ENCODE data around the gene FILIP1. TPM values are rescaled to one million over a fixed set of nuclear protein-coding genes. Genes with fewer than 3 reads are reported as not detected.

FILIP1 gene
- total RNA-seq (0.33 and 0.77 TPM in 2 replicates), polyA plus RNA-seq (0.76 and 2.3 TPM in 2 replicates), polyA minus RNA-seq (ENCODE audit: low replicate concordance) (0.33 and 1.0 TPM in 2 replicates)
- 0.62 and 2.3 TPM in 2 replicates for polyA plus RNA-seq (2012)

- Histone ChIP-seq H3K27me3 (ENCODE audit: control insufficient read depth, insufficient read depth, low read length) (no peaks in the 10 kb centered on the region), H3K4me3 (replicated peaks in 1 of 4; ENCODE audit: control extremely low read depth in 1 of 4, insufficient read depth in 1 of 4, low read depth in 3 of 4, low read length in 4 of 4) (peak within 1 kb of the TSS; percentile 33 to 63 (median 41)), H3K4me2 (ENCODE audit: extremely low read depth, insufficient read depth, low read length) (peak within 1 kb of the TSS; percentile 88), H3K79me2 (ENCODE audit: control insufficient read depth, insufficient read depth, low read length) (no peaks in the 10 kb centered on the region), H3K36me3 (ENCODE audit: control insufficient read depth, insufficient read depth, low read length) (no peaks in the 10 kb centered on the region), H3K9me3 (ENCODE audit: control insufficient read depth, insufficient read depth, low read depth, low read length) (no peaks in the 10 kb centered on the region), H3K27ac (ENCODE audit: insufficient read depth, low read length) (peak within 1 kb of the TSS; percentile 35), H3K4me1 (ENCODE audit: control insufficient read depth, extremely low read depth, insufficient read depth, low read length) (peaks cover 2% of the 10 kb centered on the region), H2AFZ (ENCODE audit: low read length) (peak within 1 kb of the TSS; percentile 63), H3K9ac (ENCODE audit: insufficient read depth, low read length) (peak within 1 kb of the TSS; percentile 35), H4K20me1 (ENCODE audit: control insufficient read depth, extremely low read depth, insufficient read depth, low read length) (no peaks in the 10 kb centered on the region)
- peak in 1 of 2 donors; percentile 60 for DNase-seq (ENCODE audit: low read depth in 2 of 2)
- TF ChIP-seq CTCF (conservative IDR thresholded peaks at IDR 0.05 in 1 of 2, IDR thresholded peaks at IDR 0.05 in 1 of 2; ENCODE audit: low read depth in 1 of 2, low read length in 2 of 2) (no peak), EZH2 (IDR thresholded peaks at IDR 0.05; ENCODE audit: low read length, missing control alignments) (no peak)
These were observed at the start of gene FILIP1 for GRCh38 chr6:75493400-75494064. Gene FILIP1, minus strand, starts transcription at chr6:75493800. Its CDS starts 78,828 bp downstream, at chr6:75414972.

- H3K36me3 ChIP-seq (ENCODE audit: control insufficient read depth, insufficient read depth, low read length): no peaks in the 10 kb centered on the region
- H3K9ac ChIP-seq (ENCODE audit: insufficient read depth, low read length): no peak overlapping the region
- no peaks in the 10 kb centered on the region for H3K27me3 ChIP-seq (ENCODE audit: control insufficient read depth, insufficient read depth, low read length)
- H3K9me3 ChIP-seq (ENCODE audit: control insufficient read depth, insufficient read depth, low read depth, low read length): no peaks in the 10 kb centered on the region
- no peaks in the 10 kb centered on the region for H4K20me1 ChIP-seq (ENCODE audit: control insufficient read depth, extremely low read depth, insufficient read depth, low read length)
- TF ChIP-seq CTCF (conservative IDR thresholded peaks at IDR 0.05 in 1 of 2, IDR thresholded peaks at IDR 0.05 in 1 of 2; ENCODE audit: low read depth in 1 of 2, low read length in 2 of 2): no peak
- H3K4me3 ChIP-seq (replicated peaks in 1 of 4; ENCODE audit: control extremely low read depth in 1 of 4, insufficient read depth in 1 of 4, low read depth in 3 of 4, low read length in 4 of 4): no peak overlapping the region
- no peak overlapping the region for H2AFZ ChIP-seq (ENCODE audit: low read length)
- H3K79me2 ChIP-seq (ENCODE audit: control insufficient read depth, insufficient read depth, low read length): no peaks in the 10 kb centered on the region
- DNase-seq (ENCODE audit: low read depth in 2 of 2): no peak
- no peak overlapping the region for H3K27ac ChIP-seq (ENCODE audit: insufficient read depth, low read length)
- no peak overlapping the region for H3K4me2 ChIP-seq (ENCODE audit: extremely low read depth, insufficient read depth, low read length)
- H3K4me1 ChIP-seq (ENCODE audit: control insufficient read depth, extremely low read depth, insufficient read depth, low read length): no peaks in the 10 kb centered on the region
These were observed 49.7 kb upstream of the FILIP1 start for GRCh38 chr6:75543311-75543710.

GRCh38 chr6:75539136-75539535 is 45.5 kb upstream of the FILIP1 start:
- no peaks in the 10 kb centered on the region for H3K36me3 ChIP-seq (ENCODE audit: control insufficient read depth, insufficient read depth, low read length)
- no peak overlapping the region for H2AFZ ChIP-seq (ENCODE audit: low read length)
- peak in 1 of 2 donors; percentile 44 for DNase-seq (ENCODE audit: low read depth in 2 of 2)
- no peaks in the 10 kb centered on the region for H4K20me1 ChIP-seq (ENCODE audit: control insufficient read depth, extremely low read depth, insufficient read depth, low read length)
- no peak overlapping the region for H3K4me2 ChIP-seq (ENCODE audit: extremely low read depth, insufficient read depth, low read length)
- H3K9ac ChIP-seq (ENCODE audit: insufficient read depth, low read length): no peak overlapping the region
- H3K27me3 ChIP-seq (ENCODE audit: control insufficient read depth, insufficient read depth, low read length): no peaks in the 10 kb centered on the region
- TF ChIP-seq CTCF (conservative IDR thresholded peaks at IDR 0.05 in 1 of 2, IDR thresholded peaks at IDR 0.05 in 1 of 2; ENCODE audit: low read depth in 1 of 2, low read length in 2 of 2) (no peak), EZH2 (IDR thresholded peaks at IDR 0.05; ENCODE audit: low read length, missing control alignments) (no peak)
- no peak overlapping the region for H3K4me3 ChIP-seq (replicated peaks in 1 of 4; ENCODE audit: control extremely low read depth in 1 of 4, insufficient read depth in 1 of 4, low read depth in 3 of 4, low read length in 4 of 4)
- no peaks in the 10 kb centered on the region for H3K9me3 ChIP-seq (ENCODE audit: control insufficient read depth, insufficient read depth, low read depth, low read length)
- H3K27ac ChIP-seq (ENCODE audit: insufficient read depth, low read length): no peak overlapping the region
- H3K79me2 ChIP-seq (ENCODE audit: control insufficient read depth, insufficient read depth, low read length): no peaks in the 10 kb centered on the region
- H3K4me1 ChIP-seq (ENCODE audit: control insufficient read depth, extremely low read depth, insufficient read depth, low read length): no peaks in the 10 kb centered on the region

All from fibroblast of lung (primary cell).